ENCODE data around the gene POLR2L.

Gene POLR2L

DNA sequence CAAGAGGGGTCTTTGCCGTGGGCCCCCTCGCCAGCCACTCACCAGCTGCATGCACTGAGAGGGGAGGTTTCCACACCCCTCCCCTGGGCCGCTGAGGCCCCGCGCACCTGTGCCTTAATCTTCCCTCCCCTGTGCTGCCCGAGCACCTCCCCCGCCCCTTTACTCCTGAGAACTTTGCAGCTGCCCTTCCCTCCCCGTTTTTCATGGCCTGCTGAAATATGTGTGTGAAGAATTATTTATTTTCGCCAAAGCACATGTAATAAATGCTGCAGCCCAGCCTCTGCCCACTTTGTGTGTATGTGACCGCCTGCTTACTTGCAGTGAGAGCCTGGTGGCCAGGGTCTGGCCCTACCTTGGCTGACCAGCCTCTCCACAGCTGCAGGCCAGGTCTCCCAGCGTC is 17.4 kb downstream of the POLR2L start:
- DNase-seq = no peak

DNA sequence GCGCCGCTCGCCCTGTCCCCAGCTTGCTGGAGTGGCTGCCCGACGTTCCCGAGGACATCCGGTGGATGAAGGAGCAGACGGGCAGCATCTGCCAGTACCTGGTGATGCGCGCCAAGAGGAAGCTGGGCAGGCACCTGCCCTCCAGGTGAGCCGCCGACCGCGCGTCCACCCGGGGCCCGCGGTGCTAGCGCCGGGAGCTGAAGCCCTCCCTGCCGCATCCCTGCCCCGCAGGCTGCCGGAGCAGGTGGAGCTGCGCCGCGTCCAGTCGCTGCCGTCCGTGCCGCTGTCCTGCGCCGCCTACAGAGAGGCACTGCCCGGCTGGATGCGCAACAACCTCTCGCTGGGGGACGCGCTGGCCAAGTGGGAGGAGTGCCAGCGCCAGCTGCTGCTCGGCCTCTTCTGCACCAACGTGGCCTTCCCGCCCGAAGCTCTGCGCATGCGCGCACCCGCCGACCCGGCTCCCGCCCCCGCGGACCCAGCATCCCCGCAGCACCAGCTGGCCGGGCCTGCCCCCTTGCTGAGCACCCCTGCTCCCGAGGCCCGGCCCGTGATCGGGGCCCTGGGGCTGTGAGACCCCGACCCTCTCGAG is 17.9 kb downstream of the POLR2L start:
- no peak for DNase-seq

DNA sequence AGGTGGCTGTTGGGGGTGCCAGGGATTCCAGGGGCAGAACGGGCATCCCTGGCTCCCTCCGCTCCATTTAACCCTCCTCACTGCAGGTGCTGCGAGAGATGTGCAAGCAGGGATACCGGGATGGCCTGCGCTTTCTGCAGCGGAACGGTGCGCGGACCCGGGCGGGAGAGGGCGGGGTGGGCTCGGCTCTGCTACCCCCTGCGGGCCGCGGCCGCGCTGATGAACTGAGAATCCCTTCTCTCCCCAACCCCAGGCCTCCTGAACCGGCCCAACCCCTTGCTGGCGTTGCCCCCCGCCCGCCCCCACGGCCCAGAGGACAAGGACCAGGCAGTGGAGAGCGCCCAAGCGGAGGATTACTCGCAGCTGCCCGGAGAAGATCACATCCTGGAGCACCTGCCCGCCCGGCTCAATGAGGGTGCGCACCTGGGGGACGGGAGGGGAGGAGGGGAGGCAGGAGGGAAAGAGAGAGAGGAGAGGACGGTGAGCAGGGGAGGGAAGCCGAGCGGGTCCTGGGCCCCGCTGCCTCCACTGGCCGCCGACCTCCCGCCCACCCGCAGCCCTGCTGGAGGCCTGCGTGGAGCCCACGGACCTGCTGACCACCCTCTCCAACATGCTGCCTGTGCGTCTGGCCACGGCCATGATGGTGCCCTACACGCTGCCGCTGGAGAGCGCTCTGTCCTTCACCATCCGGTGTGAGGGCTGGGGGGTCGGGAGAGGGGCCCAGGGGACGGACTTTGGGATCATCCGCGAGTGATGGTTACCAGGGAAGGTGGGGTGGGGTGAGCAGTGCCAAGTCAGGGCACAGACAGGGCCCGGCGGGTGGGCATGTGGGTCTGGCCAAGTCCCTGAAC is 18.7 kb downstream of the POLR2L start:
- DNase-seq = no peak

DNA sequence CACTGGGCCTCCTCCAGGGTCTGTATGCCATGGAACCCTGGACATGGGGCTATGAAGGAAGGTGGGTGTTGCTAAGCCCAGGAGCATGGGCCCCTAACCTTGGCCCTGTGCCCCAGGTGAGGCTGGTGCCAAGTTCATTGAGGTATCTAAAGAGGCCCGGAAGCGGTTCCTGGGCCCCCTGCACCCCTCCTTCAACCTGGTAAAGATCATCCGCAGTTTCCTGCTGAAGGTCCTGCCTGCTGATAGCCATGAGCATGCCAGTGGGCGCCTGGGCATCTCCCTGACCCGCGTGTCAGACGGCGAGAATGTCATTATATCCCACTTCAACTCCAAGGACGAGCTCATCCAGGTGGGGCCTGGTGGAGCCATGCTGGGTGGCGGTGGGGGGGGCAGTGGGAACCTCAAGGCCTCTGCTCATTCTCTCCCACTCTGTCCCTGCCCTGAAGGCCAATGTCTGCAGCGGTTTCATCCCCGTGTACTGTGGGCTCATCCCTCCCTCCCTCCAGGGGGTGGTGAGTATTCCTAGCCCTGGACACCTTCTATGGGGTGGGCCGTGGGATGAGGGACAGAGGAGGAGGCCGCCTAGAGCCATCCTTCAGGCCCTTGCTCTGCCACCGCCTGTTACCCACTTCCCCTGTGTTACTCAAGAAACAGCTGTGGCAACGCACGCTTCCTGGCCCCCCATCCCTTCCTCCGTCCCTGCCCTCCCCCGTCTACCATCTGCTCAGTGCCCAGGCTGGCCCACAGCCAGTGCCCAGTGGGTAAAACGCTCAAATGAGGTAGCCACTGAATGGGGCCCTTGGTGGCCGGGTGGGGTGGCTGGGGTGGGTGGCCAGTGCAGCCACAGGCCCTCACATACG is 20.6 kb downstream of the POLR2L start:
- DNase-seq = no peak

DNA sequence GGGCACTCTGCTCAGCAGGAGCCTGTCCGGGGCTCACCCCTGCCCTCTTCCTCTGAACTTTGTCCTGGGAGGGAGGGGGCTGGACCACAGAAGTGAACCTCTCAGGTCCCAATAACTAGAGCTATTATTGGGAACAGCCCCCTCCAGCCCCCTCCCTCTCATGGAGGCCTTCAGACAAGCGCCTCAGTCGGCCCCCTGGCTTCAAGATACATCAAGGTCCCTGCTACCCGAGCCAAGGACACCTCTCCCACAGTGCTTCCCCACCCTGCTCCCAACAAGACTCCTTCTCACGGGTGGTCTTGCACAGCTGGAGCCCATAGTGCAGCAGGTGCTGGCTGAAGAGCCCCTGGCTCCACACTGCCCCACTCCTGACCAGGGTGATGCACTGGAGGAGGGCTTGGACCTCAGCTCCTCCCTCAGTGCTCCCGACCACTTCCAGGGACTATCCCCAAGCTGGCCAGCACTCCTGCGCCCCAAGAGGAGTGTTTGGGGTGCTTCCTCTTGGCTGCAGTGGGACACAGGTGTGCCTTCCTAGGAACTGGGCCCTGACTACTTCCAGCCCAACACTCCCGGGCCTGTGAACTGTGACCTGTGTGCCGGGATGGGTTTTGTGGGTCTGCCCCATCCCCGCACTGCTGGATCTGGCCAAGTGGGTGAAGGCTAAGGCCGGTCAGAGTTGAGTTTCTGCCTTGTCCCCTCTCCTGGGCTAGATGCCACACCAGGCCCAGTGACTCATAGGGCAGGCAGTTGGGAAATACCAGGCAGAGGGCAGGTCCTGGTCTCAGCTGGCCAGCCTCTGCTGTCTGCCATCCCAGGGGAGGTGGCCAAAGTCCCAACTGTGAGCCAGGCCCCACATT is 21.4 kb downstream of the POLR2L start:
- no peak for DNase-seq

DNA sequence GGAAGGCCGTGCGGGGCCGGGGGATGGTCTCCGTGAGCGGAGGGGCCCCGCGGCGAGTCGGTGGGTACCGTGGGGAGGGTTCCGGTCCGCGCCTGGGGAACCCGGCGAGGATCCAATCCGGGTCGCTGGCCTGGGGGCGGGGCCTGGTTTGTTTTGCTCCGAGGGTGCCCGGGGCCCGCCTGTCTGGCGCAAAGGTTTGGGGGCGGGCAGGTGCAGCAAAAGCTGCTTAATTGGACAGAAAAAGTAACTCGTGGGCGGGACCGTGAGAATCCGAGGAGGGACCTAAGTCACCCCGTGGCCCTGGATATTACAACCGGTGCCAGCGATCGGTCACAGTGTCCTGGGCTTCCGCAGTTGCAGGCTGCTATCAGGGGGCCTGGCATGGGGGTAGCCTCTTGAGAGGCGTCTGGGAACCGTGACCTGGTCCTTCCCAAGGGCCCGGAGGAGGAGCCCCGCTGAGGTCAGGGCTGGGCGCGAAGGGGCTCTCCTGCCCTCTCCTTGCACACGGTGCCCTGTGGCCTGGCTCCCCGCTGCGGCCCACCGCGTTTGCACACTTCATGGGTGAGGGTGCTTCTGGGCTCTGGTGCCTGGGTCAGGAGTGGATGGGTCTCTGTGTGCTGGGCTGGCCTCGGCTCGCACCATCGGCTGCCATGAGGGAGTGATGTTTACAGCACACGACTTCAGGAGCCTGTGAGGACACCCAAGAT is 22.2 kb downstream of the POLR2L start:
- peak; percentile 49 for DNase-seq

DNA sequence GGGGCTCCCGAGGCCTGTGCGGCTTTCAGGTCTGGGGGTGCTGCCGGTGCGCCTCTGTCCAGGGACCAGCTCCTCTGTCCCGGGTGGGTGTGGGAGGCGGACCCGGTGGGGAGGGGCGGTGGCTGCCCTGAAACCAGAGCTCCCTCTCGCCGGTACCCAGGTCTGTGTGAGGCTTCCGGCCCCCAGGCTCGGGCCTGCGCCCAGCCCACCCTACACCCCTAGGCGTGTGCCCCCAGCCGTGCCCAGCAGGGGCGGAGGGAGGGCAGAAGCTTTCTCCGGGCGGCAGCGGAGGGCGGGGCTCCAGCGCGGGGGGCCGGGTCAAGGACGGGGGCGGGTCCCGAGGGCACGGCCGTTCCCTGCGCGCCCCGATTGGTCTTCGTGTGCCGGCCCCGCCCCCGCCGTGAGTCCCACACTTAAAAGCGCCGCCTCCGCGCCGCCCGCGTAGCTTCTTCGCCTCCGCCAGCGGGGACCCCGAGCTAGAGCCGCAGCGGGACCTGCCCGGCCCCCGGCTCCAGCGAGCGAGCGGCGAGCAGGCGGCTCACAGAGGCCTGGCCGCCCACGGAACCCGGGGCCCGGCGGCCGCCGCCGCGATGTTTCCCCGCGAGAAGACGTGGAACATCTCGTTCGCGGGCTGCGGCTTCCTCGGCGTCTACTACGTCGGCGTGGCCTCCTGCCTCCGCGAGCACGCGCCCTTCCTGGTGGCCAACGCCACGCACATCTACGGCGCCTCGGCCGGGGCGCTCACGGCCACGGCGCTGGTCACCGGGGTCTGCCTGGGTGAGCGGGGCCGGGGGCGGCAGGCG is 23.0 kb downstream of the POLR2L start:
- DNase-seq = peak; percentile 92

DNA sequence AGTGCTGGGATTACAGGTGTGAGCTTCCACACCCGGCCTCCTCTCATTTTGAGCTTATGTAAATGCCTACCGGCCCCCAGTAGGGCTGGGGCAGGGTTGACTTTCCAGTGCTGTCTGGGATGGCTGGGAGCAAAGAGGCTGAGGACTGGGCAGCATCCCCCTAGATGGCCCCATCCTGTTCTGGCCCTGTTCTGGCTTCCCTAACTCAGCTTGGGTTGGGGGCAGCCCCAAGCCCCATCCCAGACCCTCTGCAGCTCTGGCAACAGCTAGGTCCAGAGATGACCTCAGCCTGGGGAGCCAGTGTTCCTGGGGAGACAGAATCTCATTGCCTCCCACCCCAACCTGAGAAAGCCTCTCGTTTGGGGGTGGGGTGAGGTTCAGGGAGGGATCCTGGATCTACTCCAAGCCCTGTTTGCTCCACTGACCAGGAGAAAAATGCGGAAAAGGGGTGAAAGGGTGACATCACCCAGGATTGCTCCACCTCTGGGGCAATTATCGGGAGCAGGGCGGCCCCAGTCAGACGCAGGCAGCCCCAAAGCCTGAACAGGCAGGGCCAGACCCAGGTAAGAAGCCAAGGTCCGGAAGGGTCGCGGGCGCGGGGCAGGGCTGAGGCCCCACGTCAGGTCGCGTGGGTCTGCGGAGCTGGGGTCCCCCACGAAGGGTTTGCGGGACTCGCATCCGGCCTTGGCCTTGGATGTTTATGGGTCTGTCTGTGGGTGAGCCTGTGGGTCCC is 23.8 kb downstream of the POLR2L start, which contains the start of gene PNPLA2:
PNPLA2 (plus strand) TSS at position 519 of the 733 bp plus-strand sequence. CDS start 805 bp downstream, outside the sequence.
- DNase-seq = no peak

DNA sequence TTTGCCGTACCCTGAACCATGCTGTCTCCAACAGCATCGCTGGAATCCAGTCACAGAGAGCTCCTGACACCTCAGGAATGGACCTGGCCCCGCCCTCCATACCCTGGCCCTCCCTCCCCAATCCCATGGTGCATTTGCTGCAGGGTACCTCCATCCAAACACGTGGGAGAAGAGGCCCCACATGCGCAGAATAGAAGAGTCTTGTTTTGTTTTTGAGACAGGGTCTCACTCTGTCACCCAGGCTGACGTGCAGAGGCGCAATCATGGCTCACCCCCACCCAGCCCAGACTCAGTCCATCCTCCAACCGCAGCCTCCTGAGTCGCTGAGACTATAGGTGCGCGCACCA is 25.9 kb downstream of the POLR2L start:
- no peak for DNase-seq

DNA sequence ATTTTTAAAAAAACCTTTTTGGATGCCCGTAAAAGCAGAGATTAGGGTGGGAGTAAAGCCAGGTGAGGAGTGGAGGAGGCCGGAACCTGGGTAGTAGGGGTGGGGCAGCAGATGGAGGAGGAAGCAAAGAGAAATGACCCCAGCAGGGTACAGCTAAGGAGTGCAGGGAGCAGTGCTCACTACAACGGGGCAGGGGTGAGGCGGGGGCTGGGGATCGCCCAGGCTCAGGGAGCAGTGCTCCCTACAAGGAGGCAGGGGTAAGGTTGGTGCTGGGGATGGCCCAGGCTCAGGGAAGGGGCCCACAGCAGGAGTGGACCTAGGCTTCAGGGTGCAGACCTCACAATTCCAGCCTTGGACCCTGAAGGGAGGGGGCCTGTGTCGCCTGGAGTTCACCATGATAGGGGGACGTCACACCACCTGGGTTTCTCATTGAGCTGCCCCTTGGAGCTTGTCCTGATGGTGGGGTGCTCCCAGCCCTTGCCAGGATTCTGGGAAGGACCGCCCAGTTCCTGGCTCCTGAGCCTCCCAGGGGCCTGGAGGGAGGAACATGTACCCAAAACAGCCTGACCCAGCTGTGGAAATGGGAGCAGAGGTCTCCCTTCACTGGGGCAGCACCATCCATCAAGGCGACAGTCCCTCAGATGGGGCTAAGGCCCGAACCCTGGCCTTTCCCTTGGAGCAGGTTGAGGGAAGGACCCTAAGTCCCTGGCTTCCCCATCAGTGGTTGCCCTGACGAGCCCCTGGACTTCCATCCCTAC is 26.5 kb downstream of the POLR2L start:
- no peak for DNase-seq

DNA sequence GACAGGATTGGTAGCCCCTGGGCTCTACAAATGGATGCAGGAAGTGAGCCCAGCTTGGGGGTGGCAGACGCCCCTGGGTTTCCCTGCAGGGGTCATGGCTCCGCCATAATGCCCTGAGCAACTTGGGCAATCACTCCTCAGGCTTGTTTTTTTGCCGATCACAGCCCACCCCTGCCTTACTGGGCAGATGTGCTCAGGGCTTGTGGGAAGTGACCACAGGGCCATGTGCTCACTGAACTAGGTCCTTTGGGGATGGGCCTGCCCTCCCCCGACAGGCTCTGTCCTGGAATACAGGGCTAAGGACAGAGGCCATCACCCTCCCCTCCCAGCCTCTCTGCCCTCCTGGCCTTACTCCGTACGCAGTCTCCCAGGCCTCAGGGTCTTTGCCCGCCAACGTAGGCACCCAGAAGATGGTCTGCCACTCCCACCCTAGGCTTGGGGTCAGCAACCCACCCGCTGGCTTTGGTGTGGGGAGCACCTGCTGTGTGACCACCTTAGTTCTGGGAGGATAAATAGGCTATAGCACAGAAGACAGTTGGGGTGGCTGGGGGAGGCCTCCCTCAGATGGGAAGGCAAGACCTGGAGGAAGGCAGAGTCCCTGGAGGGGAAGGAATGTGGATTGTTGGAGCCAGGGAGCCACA is 28.8 kb downstream of the POLR2L start:
- DNase-seq = no peak

DNA sequence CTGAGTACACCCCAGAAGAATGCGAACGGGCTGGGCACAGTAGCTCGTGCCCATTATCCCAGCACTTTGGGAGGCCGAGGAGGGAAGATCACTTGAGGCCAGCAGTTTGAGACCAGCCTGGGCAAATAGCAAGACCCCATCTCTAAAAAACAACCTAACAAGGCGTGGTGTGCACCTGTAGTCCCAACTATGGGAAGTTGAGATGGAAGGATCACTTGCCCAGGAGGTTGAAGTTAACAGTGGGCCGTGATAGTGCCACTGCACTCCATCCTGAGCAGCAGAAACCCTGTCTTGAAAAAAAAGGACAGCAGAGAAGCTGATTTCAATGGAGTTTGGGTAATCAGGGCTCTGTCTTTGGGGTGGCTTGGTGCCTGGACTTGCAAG is 29.3 kb downstream of the POLR2L start:
- no peak for DNase-seq

DNA sequence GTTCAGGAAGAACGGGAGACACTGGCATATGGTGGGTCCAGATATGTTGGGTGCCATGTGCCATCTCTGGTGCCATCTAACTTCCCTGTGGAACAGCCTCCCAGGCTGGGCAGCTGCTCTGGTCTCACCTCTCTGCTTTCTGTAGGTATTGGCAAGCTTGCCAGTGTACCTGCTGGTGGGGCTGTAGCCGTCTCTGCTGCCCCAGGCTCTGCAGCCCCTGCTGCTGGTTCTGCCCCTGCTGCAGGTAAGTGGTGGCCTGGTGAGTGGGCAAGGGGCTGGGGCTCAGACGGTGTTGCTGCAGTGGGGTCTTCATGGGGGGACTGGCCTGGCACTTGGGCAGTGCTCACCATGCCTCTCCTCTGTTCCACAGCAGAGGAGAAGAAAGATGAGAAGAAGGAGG is 29.9 kb downstream of the POLR2L start:
- no peak for DNase-seq

DNA sequence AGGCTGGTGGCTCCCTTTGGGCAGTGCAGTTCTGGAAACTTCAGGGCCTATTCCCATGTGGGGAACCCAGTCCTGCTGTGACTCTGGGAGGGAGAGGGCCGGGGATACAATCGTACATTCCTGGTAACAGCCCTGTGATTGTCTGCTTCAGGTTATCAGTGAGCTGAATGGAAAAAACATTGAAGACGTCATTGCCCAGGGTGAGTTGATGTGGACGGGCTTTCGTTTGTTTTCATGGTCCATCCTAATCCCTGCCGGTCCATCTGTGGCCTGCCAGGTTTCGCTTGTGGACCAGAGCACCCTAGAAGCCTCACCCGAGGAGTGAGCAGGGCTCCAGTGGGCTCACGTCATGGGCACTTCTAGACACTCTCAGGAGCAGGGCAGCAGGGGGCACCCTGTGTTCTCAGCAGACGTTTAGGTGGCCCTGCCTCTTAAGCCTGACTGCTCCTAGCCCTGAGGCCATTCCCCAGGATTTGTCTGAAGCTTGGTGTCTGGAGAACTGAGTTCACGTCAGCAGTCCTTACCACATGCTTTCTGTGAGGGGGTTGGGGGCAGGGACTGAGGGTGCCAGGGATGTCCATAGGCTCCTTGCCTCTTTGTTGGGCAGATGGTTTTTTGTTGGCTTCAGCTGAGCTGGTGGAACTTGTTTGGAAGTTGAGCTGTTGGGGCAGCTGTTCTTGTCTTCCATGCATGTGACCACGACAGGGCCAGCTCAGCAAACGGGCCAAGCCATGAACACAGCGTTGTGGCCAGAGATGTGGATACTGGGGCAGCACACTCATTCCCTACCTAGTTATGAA is 30.7 kb downstream of the POLR2L start:
- DNase-seq = no peak

DNA sequence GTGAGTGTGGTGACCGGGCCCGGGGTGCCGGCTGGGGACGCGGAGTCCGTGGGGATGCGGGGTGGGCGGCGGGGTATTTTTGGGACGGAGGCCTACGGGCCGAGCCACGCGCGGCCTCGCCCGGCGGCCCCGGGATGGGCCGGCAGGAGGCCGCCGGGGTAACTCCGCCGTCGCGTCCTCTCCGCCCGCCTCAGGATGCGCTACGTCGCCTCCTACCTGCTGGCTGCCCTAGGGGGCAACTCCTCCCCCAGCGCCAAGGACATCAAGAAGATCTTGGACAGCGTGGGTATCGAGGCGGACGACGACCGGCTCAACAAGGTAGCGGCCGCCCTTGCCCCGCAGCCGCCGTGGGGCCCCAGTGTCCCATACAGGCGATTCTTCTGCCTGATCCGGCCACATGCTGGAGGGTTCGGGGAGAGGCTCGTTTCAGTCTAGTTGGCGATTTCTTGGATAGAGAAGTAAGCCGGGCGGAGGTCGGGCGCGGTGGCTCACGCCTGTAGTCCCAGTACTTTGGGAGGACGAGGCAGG is 32.2 kb downstream of the POLR2L start:
- no peak for DNase-seq

DNA sequence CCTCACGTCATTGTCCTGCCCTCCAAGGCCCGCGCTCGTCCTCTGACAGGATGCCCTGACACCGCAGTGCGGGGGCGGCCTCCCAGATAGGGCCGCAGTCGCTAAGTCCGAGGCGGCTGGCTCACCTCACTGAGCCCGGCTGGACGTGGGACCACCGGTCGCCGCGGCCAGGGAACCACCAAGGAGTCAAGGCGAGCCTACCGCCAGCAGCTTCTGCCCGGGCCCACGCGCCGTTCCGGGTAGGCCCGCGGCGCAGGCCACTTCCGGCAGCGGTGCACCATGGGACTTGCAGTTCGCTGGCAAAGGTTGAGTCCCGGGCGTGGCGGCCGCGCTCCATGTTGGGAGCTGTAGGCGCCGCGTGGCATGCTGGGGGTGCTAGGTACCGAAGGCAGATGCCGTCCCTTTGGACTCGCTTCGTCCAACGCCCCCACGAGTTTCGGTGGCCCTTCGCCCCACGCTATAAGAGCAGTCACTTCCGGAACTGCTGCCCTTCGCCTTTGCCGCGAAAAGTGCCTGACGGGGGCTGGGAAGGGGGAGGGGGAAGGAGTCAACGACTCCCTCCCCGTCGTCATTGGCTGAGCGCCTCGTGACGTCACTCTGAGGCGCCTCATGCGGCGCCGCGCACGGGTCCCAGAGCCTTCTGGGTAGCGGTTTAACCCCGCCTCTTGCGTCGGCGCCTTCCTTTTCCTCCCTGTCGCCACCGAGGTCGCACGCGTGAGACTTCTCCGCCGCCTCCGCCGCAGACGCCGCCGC is 32.9 kb downstream of the POLR2L start, which contains the start of gene RPLP2:
RPLP2 (plus strand) TSS at position 681 of the 753 bp plus-strand sequence. CDS start 268 bp downstream, outside the sequence.
- DNase-seq = peak; percentile 100

Data from NCI-H2227 treated with DMSO at 0.1 percent for 48 hours (cell line).